ENCODE results near the gene COBL. TPM values are rescaled to one million over a fixed set of nuclear protein-coding genes. Genes with fewer than 3 reads are reported as not detected.

Gene COBL
- total and polyA plus RNA-seq, 2 donors (not counting 3 experiments of a cell fraction or from before 2014, with no cell fraction given) = 0.11 TPM; not detected in 1

- dilution Hi-C loops (cut with MboI; ENCODE audit: extremely low pct_ligation_motif_present, low sequenced_read_pairs) (no loop called here), intact Hi-C loops (cut with micrococcal nuclease) (loop anchor here (5.0 kb wide), 1 partner anchor 141 kb away; no protein-coding TSS in a partner anchor)
- TF ChIP-seq JUN (IDR thresholded peaks at IDR 0.05; ENCODE audit: borderline replicate concordance, insufficient read depth, insufficient read length, low read depth) (no peak), EZH2 (IDR thresholded peaks at IDR 0.05; ENCODE audit: borderline replicate concordance, low read depth, low read length, severe bottlenecking) (no peak), FOS (IDR thresholded peaks at IDR 0.05; ENCODE audit: borderline replicate concordance, insufficient read depth, low read length) (no peak), POLR2AphosphoS5 (IDR thresholded peaks at IDR 0.05; ENCODE audit: insufficient read depth, low read depth, low read length) (no peak), MYC (IDR thresholded peaks at IDR 0.05; ENCODE audit: low read depth, low read length) (no peak), GATA2 (IDR thresholded peaks at IDR 0.05; ENCODE audit: insufficient read depth, insufficient read length, low read depth, low read length) (no peak), POLR2A (IDR thresholded peaks at IDR 0.05; ENCODE audit: low read depth, low read length) (no peak), MAX (IDR thresholded peaks at IDR 0.05; ENCODE audit: insufficient read depth, insufficient read length) (no peak), CTCF (IDR thresholded peaks at IDR 0.05; ENCODE audit: extremely low read depth in 1 of 2, insufficient read depth in 1 of 2, low read depth in 1 of 2, low read length in 2 of 2) (no peak)
- Histone ChIP-seq H3K27me3 (ENCODE audit: control insufficient read depth in 2 of 2, insufficient read depth in 2 of 2, low read length in 2 of 2) (peaks cover 0 to 8% of the 10 kb centered on the region in 2 experiments), H3K9me3 (replicated peaks; ENCODE audit: control insufficient read depth, insufficient read depth, low read length) (no peaks in the 10 kb centered on the region), H3K79me2 (ENCODE audit: control insufficient read depth, insufficient read depth, low read length) (no peaks in the 10 kb centered on the region), H3K9ac (replicated peaks; ENCODE audit: extremely low read depth, insufficient read depth, low read length) (no peak overlapping the region), H4K20me1 (replicated peaks; ENCODE audit: control insufficient read depth, extremely low read depth, insufficient read depth, low read length) (no peaks in the 10 kb centered on the region), H3K4me1 (ENCODE audit: control insufficient read depth, extremely low read depth, insufficient read depth, low read length) (no peaks in the 10 kb centered on the region), H3K36me3 (ENCODE audit: control insufficient read depth in 2 of 2, extremely low read depth in 1 of 2, insufficient read depth in 2 of 2, low read length in 2 of 2) (no peaks in the 10 kb centered on the region), H3K27ac (ENCODE audit: insufficient read depth, low read depth, low read length) (no peak overlapping the region), H3K4me3 (replicated peaks in 1 of 3; ENCODE audit: insufficient read depth in 1 of 3, low read depth in 1 of 3, low read length in 3 of 3) (no peak overlapping the region), H3K9me1 (replicated peaks; ENCODE audit: control insufficient read depth, extremely low read depth, insufficient read depth, low read length) (no peaks in the 10 kb centered on the region), H2AFZ (ENCODE audit: low read depth, low read length) (no peak overlapping the region), H3K4me2 (ENCODE audit: insufficient read depth, low read length) (no peak overlapping the region)
- ChIA-PET POLR2A (no interaction called here), CTCF (interaction anchor here (0.8 to 2.0 kb wide), 3 partner anchors 13 to 162 kb away, joined by 3 to 9 read pairs (median 4); no protein-coding TSS in a partner anchor)
- no TSS peak for BruUV-seq (replicated peaks)
- DNase-seq (ENCODE audit: low read depth, low spot score) (no peak), FAIRE-seq (no peak)
Measured at GRCh38 chr7:51000956-51001355, 315.7 kb downstream of the COBL start.
